ENCODE measurements around the gene POLH.

- TF ChIP-seq BHLHE40 (IDR thresholded peaks at IDR 0.05; ENCODE audit: borderline replicate concordance) (no peak), FOXA1 (IDR thresholded peaks at IDR 0.05) (no peak), FOXM1 (IDR thresholded peaks at IDR 0.05; ENCODE audit: borderline replicate concordance) (no peak), SP1 (IDR thresholded peaks at IDR 0.05) (no peak), SUZ12 (IDR thresholded peaks at IDR 0.05) (no peak), TARDBP (IDR thresholded peaks at IDR 0.05) (no peak), FOXK2 (IDR thresholded peaks at IDR 0.05) (no peak), PKNOX1 (IDR thresholded peaks at IDR 0.05) (peak; percentile 61; the same call in 1 of the 2 replicates), NFRKB (IDR thresholded peaks at IDR 0.05) (no peak), L3MBTL2 (conservative IDR thresholded peaks at IDR 0.05) (no peak)
These were observed 53.1 kb downstream of the POLH start, which contains the start of gene GTPBP2 for GRCh38 chr6:43629104-43629504.
